HG03064 (cell line): ENCODE measurements around the gene STK17B.

ENCODE experiments used
- ATAC-seq: cut with Tn5 transposase; IDR thresholded peaks from one replicate; pipeline ENCODE4 v1.9.1; 2021; ENCODE audit warnings: low read depth; ENCODE audit not compliant: unreplicated experiment

STK17B gene

GRCh38 chr2:196160946-196161345 lies 10.4 kb downstream of the STK17B start:
- ATAC-seq: no peak

- peak; percentile 76 for ATAC-seq
Observed at GRCh38 chr2:196160101-196160500, 11.3 kb downstream of the STK17B start.

GRCh38 chr2:196159221-196159892 lies 12.0 kb downstream of the STK17B start:
- no peak for ATAC-seq

DNA sequence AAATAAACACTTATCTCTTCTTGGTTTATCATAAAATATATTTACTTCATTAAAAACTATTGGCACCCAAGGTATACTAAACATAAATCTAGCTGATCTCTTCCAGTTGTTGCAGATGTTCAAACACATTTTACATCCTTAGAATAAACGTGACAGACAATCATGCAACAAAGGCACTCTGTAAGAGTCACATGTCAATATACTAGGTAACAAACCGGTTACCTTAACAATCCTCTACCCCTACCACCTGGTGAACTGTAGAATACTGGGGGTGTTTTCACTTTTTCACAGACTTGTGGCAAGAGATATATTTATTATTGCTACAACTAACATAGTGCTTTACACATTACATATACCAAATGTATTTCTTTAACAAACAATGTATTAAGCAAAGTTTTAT lies 15.8 kb downstream of the STK17B start:
- no peak for ATAC-seq

GRCh38 chr2:196153480-196153879 lies 17.9 kb downstream of the STK17B start:
- ATAC-seq: no peak

- peak; percentile 50 for ATAC-seq
Observed at GRCh38 chr2:196149948-196150347, 21.4 kb downstream of the STK17B start.

- no peak for ATAC-seq
Observed at GRCh38 chr2:196148736-196149135, 22.6 kb downstream of the STK17B start.

DNA sequence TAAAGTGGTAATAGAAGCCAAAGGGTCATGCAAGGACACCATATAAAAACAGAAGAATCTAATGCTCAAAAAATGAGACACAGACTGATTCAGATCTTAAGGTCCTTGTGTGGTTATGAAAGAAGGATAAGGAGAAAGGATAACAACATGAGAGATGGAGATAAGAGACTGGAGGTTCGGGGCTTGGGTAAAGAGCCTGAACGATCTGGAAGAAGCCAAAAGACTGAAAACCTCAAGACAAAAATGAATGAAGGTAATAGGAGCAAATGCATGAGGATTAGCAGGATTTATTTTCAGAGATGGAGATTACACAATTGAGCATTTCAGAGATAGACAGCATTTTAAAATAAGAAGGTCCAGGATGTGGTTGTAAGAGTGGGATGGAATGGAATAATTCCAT lies 26.1 kb downstream of the STK17B start:
- no peak for ATAC-seq

DNA sequence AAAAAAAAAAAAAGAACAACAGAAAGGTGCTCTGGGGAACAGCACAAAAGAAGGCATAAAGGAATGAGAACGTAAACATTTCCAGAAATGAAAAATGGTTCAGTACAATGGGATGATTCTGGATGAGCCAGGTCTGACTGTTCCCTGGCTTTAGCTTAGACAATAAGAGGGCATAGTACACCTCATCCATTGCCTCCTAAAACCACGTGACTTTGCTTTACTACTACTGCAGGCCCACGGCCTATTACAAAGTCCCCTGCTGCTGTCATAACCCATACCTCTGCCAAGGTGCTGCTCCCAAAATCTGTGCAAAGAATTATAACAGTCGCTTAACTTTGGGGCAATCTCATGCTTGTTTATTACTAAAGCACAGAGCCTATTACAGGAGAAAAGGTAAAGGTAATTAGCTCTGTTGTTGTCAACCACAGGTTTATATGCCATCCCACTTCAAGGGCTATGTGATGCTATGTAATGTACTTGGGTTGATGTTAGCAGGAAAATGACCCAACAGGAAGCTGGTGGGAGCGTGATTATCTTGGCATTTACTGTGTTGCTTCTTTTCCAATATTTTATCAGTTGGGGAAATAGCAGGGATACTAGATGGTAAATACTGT lies 26.8 kb downstream of the STK17B start:
- ATAC-seq: no peak

DNA sequence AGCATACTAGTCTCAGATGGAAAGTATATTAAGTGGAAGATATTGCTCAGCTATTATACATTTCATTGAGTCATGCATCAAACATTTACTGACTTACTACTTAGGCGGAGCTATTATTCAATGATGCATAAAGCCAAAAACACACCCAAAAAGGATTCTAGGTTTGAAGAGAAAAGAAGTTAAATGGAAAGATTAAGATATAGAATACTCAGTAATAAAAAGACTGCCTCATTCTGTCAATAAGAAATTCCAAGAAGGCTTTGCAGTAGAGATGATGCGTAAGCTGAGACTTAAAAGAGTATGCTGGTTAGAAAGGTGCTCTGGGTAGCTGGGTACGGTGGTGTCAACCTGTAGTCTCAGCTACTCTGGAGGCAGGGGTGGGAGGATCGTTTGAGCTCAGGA lies 27.6 kb downstream of the STK17B start:
- no peak for ATAC-seq

DNA sequence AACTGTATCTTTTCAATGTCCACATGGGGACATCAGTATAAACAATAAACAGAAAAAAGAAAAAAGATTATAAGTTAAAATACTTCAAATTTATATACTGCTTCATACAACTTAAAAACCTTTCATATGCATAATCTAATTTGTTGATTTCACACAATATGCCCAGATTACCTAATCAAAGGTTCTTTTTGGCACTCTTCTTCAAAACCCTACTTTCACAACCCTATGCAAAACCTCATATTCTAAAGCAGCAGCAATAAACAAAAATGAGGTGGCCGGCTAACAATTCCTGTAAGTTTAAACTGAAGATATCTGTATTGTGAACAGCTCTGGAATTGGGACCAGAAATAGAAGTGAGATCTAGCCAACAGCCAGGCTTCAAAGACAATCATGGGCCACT lies 28.6 kb downstream of the STK17B start:
- ATAC-seq: no peak

- no peak for ATAC-seq
Observed at GRCh38 chr2:196140213-196140612, 31.2 kb downstream of the STK17B start.

DNA sequence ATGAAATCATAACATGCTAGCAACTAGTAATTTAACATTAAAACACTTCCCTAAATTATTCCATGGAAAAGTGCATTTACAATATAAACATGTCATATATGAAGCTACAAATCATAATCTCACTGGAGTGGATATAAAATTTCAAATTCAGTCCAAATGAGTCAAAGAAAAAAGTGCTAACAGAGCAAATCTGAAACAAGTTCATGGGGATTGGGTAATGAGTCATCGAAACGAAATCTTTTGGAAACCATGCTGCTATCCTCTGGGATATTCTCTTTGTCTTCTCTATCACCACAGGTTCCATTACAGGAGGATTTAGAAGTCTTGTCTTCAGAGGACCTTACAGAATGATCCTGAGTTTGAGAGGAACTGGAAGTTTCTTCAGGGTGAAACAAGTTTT lies 34.1 kb downstream of the STK17B start:
- no peak for ATAC-seq

DNA sequence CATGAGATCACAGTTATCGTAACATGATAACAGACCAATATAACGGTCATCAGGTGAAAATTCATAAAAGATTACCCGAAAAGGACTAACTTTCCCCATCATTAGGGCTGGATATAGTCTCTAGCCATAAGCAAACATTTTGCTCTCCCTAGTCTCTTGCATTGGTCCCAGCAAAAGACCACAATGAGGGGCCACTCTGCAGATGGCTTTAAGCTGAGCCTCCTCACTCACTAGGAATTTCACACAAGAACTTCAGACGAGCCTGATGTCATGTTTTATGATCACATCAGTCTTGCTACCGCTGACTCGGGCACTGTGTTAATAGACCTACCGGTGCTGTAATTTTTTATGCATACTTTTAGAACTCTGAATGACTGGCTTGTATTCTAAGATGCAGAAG lies 35.2 kb downstream of the STK17B start:
- no peak for ATAC-seq

DNA sequence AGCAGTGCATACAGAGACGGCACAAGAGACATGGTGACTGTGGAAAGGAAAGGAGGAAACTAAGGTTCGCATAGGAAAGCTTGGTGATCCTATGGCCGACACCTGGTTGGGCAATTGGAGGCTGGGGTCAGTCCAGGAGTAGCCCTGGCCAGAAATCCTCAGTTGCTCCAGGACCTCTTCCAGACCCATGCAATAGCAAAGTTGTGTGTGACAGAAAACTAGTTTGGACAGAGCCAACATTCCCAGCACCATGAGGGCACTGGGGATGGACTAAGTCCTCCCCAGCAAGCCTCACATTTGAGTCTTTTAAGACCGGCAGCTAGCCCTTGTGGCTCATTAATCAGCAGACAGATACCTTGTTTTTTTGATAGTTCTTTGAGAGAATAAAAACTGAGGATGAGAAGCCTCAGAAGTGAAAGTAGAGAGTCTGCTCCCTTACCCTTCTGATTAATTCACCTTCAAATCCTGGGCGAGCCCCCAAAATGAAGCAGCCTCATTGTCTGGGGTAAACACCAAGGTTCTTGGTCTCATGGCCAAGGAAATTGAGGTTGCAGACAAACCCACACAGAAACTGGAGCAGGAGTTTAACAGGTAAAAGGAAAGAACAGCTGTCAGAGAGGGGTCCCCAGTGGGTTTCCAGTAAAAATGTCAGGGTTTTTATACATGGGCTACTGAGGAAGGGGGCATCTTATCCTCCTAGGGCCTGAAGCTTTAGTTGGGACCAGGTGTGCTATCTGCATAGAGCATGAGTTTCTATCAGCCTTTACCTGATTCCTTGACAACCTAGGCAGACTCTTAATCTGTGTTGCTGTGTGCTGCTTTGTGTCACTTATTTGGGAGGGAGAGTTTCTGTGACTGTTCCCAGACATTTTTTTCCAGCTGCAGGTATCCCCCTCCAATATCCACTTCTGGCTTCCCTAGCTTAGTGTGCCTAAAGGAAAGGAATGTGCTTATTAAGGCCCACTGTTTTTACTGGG lies 39.1 kb downstream of the STK17B start:
- no peak for ATAC-seq

GRCh38 chr2:196131384-196131937 lies 39.9 kb downstream of the STK17B start:
- no peak for ATAC-seq

GRCh38 chr2:196130039-196130825 lies 41.1 kb downstream of the STK17B start:
- ATAC-seq: no peak

DNA sequence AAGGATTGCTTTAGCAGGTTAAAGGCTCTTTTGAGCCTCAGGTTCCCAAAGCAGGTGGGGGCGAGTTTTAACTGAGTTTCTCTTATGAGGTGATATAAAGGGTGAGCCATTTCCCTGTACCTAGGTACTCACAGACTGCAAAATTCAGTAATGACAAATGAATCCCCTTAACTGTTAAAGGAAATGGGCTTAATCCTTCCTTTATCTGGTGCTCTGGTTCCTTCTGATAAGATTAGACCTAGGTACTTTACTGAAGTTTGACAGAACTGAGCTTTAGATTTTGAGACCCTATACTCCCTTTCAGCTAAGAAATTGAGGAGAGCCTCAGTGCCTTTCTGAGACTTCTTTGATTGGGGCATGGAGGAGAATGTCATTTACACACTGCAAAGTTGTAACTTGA lies 42.6 kb downstream of the STK17B start:
- no peak for ATAC-seq

DNA sequence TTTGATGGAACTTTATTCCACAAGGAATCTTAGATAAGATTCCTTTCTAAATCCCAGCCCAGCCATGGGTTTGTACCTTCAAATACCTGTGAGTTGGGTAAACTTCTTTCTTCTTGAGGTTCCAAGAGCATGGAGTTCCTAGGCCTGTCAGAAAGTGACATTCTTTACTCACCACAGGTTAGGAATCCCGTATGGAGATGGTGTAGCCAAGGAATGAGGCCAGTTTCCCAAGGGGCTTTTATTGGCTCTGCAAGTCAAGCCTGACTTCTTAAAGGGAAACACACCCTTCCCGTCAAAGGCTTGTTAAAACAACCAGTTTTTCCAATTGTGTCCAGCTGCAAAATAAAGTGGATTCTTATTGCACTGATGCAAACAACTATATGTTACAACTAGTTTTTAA lies 45.8 kb downstream of the STK17B start:
- no peak for ATAC-seq

- no peak for ATAC-seq
Observed at GRCh38 chr2:196123679-196124373, 47.6 kb downstream of the STK17B start.
